Stimulated activated CD4-positive, alpha-beta T cell treated with anti-CD3 and anti-CD28 coated beads, Interleukin-4, amount 100 ng/mL, for 24 hours (primary cell): ENCODE measurements around the gene THAP5.
"Not testable (repeated sequence)": the region's sequence is repeated elsewhere in the genome, so short reads cannot be mapped to it uniquely, and the experiment has no call there.

Experiments
- DNase-seq: peaks from one replicate; pipeline ENCODE4 v3.0.0-alpha.2; 2020

Gene THAP5

GRCh38 chr7:108581655-108582491 lies 12.4 kb upstream of the THAP5 start:
- no peak for DNase-seq

- no peak for DNase-seq
These were observed 10.8 kb upstream of the THAP5 start for GRCh38 chr7:108580298-108580697.

- no peak for DNase-seq
These were observed 9.4 kb upstream of the THAP5 start for GRCh38 chr7:108578937-108579336.

GRCh38 chr7:108576116-108576515 lies 6.6 kb upstream of the THAP5 start:
- DNase-seq: no peak

GRCh38 chr7:108575156-108575555 lies 5.7 kb upstream of the THAP5 start:
- no peak for DNase-seq

GRCh38 chr7:108572480-108572879 lies 3.0 kb upstream of the THAP5 start:
- DNase-seq: no peak

- DNase-seq: peak; percentile 50
These were observed 745 bp upstream of the THAP5 start for GRCh38 chr7:108570146-108570755.

- no peak for DNase-seq
These were observed 615 bp downstream of the THAP5 start for GRCh38 chr7:108568801-108569380.

- DNase-seq: no peak
These were observed 3.5 kb downstream of the THAP5 start for GRCh38 chr7:108565987-108566386.

GRCh38 chr7:108561047-108561619 lies 8.4 kb downstream of the THAP5 start:
- DNase-seq: no peak

GRCh38 chr7:108559253-108559652 lies 10.3 kb downstream of the THAP5 start:
- no peak for DNase-seq

GRCh38 chr7:108557617-108558016 lies 11.9 kb downstream of the THAP5 start:
- DNase-seq: no peak

GRCh38 chr7:108557191-108557590 lies 12.3 kb downstream of the THAP5 start:
- no peak for DNase-seq

GRCh38 chr7:108556665-108557064 lies 12.8 kb downstream of the THAP5 start:
- DNase-seq: not testable (repeated sequence)

GRCh38 chr7:108548141-108548896 lies 21.2 kb downstream of the THAP5 start:
- not testable (repeated sequence) for DNase-seq

- no peak for DNase-seq
These were observed 28.0 kb downstream of the THAP5 start for GRCh38 chr7:108541478-108541877.

- not testable (repeated sequence) for DNase-seq
These were observed 30.8 kb downstream of the THAP5 start for GRCh38 chr7:108538685-108539084.

- not testable (repeated sequence) for DNase-seq
These were observed 31.3 kb downstream of the THAP5 start for GRCh38 chr7:108538236-108538635.

- no peak for DNase-seq
These were observed 32.3 kb downstream of the THAP5 start for GRCh38 chr7:108537229-108537628.

- DNase-seq: no peak
These were observed 33.8 kb downstream of the THAP5 start for GRCh38 chr7:108535744-108536143.

GRCh38 chr7:108535257-108535656 lies 34.2 kb downstream of the THAP5 start:
- no peak for DNase-seq

- DNase-seq: no peak
These were observed 35.8 kb downstream of the THAP5 start for GRCh38 chr7:108533712-108534111.

GRCh38 chr7:108529341-108529740 lies 40.2 kb downstream of the THAP5 start:
- DNase-seq: no peak
